ENCODE data around the gene RAB6B. TPM values are rescaled to one million over a fixed set of nuclear protein-coding genes. Genes with fewer than 3 reads are reported as not detected.

The RAB6B gene
- total RNA-seq, 6 experiments from 2014 or later = 1.6 to 5.4 (median 2.1) TPM

GRCh38 chr3:133777807-133778568 is 117.7 kb downstream of the RAB6B start:
- DNase-seq = no peak
- Mint-ChIP-seq H3K4me3 (no peak overlapping the region), H3K27me3 (ENCODE audit: insufficient read depth) (peaks cover 7% of the 10 kb centered on the region), H3K4me1 (ENCODE audit: low read depth) (no peaks in the 10 kb centered on the region), H3K36me3 (ENCODE audit: low read depth) (no peaks in the 10 kb centered on the region), H3K9me3 (no peaks in the 10 kb centered on the region), H3K27ac (no peak overlapping the region)
- TF ChIP-seq CTCF (IDR thresholded peaks at IDR 0.05) = no peak

- Mint-ChIP-seq H3K27ac (no peak overlapping the region), H3K9me3 (no peaks in the 10 kb centered on the region), H3K27me3 (ENCODE audit: insufficient read depth) (peaks cover 7% of the 10 kb centered on the region), H3K4me3 (no peak overlapping the region), H3K4me1 (ENCODE audit: low read depth) (no peaks in the 10 kb centered on the region), H3K36me3 (ENCODE audit: low read depth) (no peaks in the 10 kb centered on the region)
- DNase-seq = no peak
- no peak for TF ChIP-seq CTCF (IDR thresholded peaks at IDR 0.05)
Measured at GRCh38 chr3:133776794-133777438, 118.8 kb downstream of the RAB6B start.

GRCh38 chr3:133775835-133776234 is 119.8 kb downstream of the RAB6B start:
- Mint-ChIP-seq H3K36me3 (ENCODE audit: low read depth) (no peaks in the 10 kb centered on the region), H3K9me3 (no peaks in the 10 kb centered on the region), H3K4me3 (no peak overlapping the region), H3K27me3 (ENCODE audit: insufficient read depth) (peaks cover 7% of the 10 kb centered on the region), H3K4me1 (ENCODE audit: low read depth) (no peaks in the 10 kb centered on the region), H3K27ac (no peak overlapping the region)
- DNase-seq = no peak
- TF ChIP-seq CTCF (IDR thresholded peaks at IDR 0.05) = no peak

GRCh38 chr3:133775309-133775708 is 120.4 kb downstream of the RAB6B start:
- H3K4me3 Mint-ChIP-seq = no peak overlapping the region

More at GRCh38 chr3:133775309-133775708, 120.4 kb downstream of the RAB6B start:
- H3K27ac Mint-ChIP-seq = no peak overlapping the region
- no peak for TF ChIP-seq CTCF (IDR thresholded peaks at IDR 0.05)
- peaks cover 7% of the 10 kb centered on the region for H3K27me3 Mint-ChIP-seq (ENCODE audit: insufficient read depth)
- no peaks in the 10 kb centered on the region for H3K36me3 Mint-ChIP-seq (ENCODE audit: low read depth)
- no peak for DNase-seq
- no peaks in the 10 kb centered on the region for H3K9me3 Mint-ChIP-seq
- H3K4me1 Mint-ChIP-seq (ENCODE audit: low read depth) = no peaks in the 10 kb centered on the region

Other genes starting within 250 kb of the RAB6B start
- gene TOPBP1, start 233.9 kb downstream of the RAB6B start, total RNA-seq (2021; fragmentation: NEBNext Ultra II Directional; extraction: Animal tissue kit (Norgen Biotek cat#: 25700)) = 10 to 100 TPM; 14.5 to 24.7 (median 22.7) TPM
- under 1 TPM in 5 of 6 experiments, not detected in 1; under 0.01 to 0.13 (median 0.02) TPM for gene TF, start 149.5 kb downstream of the RAB6B start, total RNA-seq (2021; fragmentation: NEBNext Ultra II Directional; extraction: Animal tissue kit (Norgen Biotek cat#: 25700))
- gene SRPRB, start 90.1 kb downstream of the RAB6B start, total RNA-seq (2021; fragmentation: NEBNext Ultra II Directional; extraction: Animal tissue kit (Norgen Biotek cat#: 25700)) = 100 to 1,000 TPM in 3 of 6 experiments, 10 to 100 TPM in 3; 94.3 to 130 (median 99.4) TPM
- gene SLCO2A1, start 134.0 kb upstream of the RAB6B start, total RNA-seq (2021; fragmentation: NEBNext Ultra II Directional; extraction: Animal tissue kit (Norgen Biotek cat#: 25700)) = under 1 TPM in 2 of 6 experiments, not detected in 4; 0.13 to 0.17 TPM

Measured in HFFc6 (cell line).